BJ (cell line): ENCODE data around the gene YJEFN3. TPM values are rescaled to one million over a fixed set of nuclear protein-coding genes. Genes with fewer than 3 reads are reported as not detected.

Experiments
- CTCF ChIA-PET: fragments of 350-600 bp; formaldehyde crosslinking; extraction: SDS; loops from one replicate; lab custom pipeline; 2021; ENCODE audit warnings: antibody characterized with exemption, inconsistent platforms; lab: Yijun Ruan, JAX
- POLR2A ChIA-PET: fragments of 300-600 bp; sonication (Branson Sonifier 250); formaldehyde crosslinking; extraction: SDS; loops from one replicate; lab custom pipeline; 2021; ENCODE audit warnings: antibody characterized with exemption; lab: Charles Lee
- DNase-seq: peaks from one replicate; pipeline ENCODE4 v3.0.0-alpha.2; 2011; ENCODE audit warnings: low read depth
- H3K27me3 ChIP-seq: 2 replicates; pipeline ENCODE4 v1.6.0; 2011; ENCODE audit warnings: low read length; ENCODE audit not compliant: control insufficient read depth, insufficient read depth
- H3K36me3 ChIP-seq: 2 replicates; pipeline ENCODE4 v1.5.1; 2011; ENCODE audit warnings: low read length; ENCODE audit not compliant: control insufficient read depth, insufficient read depth
- H3K4me3 ChIP-seq: 2 replicates; pipeline ENCODE4 v1.5.1; 2011; ENCODE audit warnings: low read depth, mild to moderate bottlenecking, control low read depth, low read length
- CTCF ChIP-seq: IDR thresholded peaks from 2 replicates; pipeline ENCODE4 v1.5.1; 2011; ENCODE audit warnings: low read depth, mild to moderate bottlenecking, control low read depth, inconsistent platforms, low read length, moderate library complexity; ENCODE audit not compliant: insufficient read depth
- polyA plus RNA-seq: library from polyadenylated mRNA; depleted of rRNA; stranded (reverse); fragments of >200 nt; gene quantifications from 2 replicates; pipeline ENCODE4 v1.2.3, GENCODE V29; 2011

Gene YJEFN3
- polyA plus RNA-seq, 1 experiment, result 1.1 TPM

GRCh38 chr19:19510432-19510831 lies 18.3 kb upstream of the YJEFN3 start:
- POLR2A ChIA-PET, result no interaction called here
- CTCF ChIA-PET, result interaction anchor here (0.6 to 6.2 kb wide), 3 partner anchors 20 to 85 kb away, joined by 3 to 29 read pairs (median 3); no protein-coding TSS in a partner anchor
- no peak for TF ChIP-seq CTCF
- peaks cover 9% of the 10 kb centered on the region for H3K36me3 ChIP-seq
- H3K27me3 ChIP-seq, result no peaks in the 10 kb centered on the region
- DNase-seq, result no peak
- no peak overlapping the region for H3K4me3 ChIP-seq

GRCh38 chr19:19513682-19514081 lies 15.0 kb upstream of the YJEFN3 start:
- ChIA-PET POLR2A (no interaction called here), CTCF (interaction anchor here (1.3 kb wide), 1 partner anchor 153 kb away, joined by 4 read pairs; no protein-coding TSS in a partner anchor)
- H3K36me3 ChIP-seq, result no peaks in the 10 kb centered on the region
- no peak for TF ChIP-seq CTCF
- H3K27me3 ChIP-seq, result no peaks in the 10 kb centered on the region
- H3K4me3 ChIP-seq, result no peak overlapping the region
- DNase-seq, result no peak

GRCh38 chr19:19514215-19514657 lies 14.5 kb upstream of the YJEFN3 start:
- Histone ChIP-seq H3K27me3 (no peaks in the 10 kb centered on the region), H3K36me3 (peaks cover 2% of the 10 kb centered on the region; the same call in 1 of the 2 replicates), H3K4me3 (no peak overlapping the region)
- ChIA-PET CTCF (interaction anchor here (1.3 kb wide), 1 partner anchor 154 kb away, joined by 4 read pairs; no protein-coding TSS in a partner anchor), POLR2A (no interaction called here)
- no peak for TF ChIP-seq CTCF
- DNase-seq, result no peak

GRCh38 chr19:19514881-19515641 lies 13.7 kb upstream of the YJEFN3 start, which contains the start of gene TSSK6:
TSSK6 (minus strand) TSS chr19:19515548; CDS start chr19:19515427, 121 bp downstream.
- TF ChIP-seq CTCF, result no peak
- ChIA-PET CTCF (interaction anchor here (0.6 to 1.7 kb wide), 3 partner anchors 17 to 127 kb away, joined by 3 to 8 read pairs (median 3); no protein-coding TSS in a partner anchor), POLR2A (no interaction called here)
- Histone ChIP-seq H3K27me3 (no peaks in the 10 kb centered on the region), H3K36me3 (peaks cover 7% of the 10 kb centered on the region; the same call in 1 of the 2 replicates), H3K4me3 (peak within 1 kb of the TSS; percentile 58)
- no peak for DNase-seq

GRCh38 chr19:19515642-19516519 lies 12.8 kb upstream of the YJEFN3 start, which contains the start of gene NDUFA13:
NDUFA13 (plus strand) TSS chr19:19516225; CDS start chr19:19516239, 14 bp downstream.
- H3K36me3 ChIP-seq, result peaks cover 10% of the 10 kb centered on the region; the same call in 1 of the 2 replicates
- TF ChIP-seq CTCF, result 0 out of 2 replicates have a peak, but pooled peaks have one; percentile 23
- DNase-seq, result peak; percentile 47
- peak within 1 kb of the TSS; percentile 58 for H3K4me3 ChIP-seq
- ChIA-PET POLR2A (no interaction called here), CTCF (interaction anchor here (0.6 to 1.7 kb wide), 6 partner anchors 16 to 128 kb away, joined by 3 to 8 read pairs (median 3); partner anchors contain the start of gene GMIP)
- no peaks in the 10 kb centered on the region for H3K27me3 ChIP-seq
